GM11168 (cell line): ENCODE results near the gene PLEKHG2.

Experiments
- in situ Hi-C: fragments of 300-500 bp; cut with MboI; formaldehyde crosslinking; loops from one replicate; pipeline ENCODE4 v1.12.0; 2022; ENCODE audit warnings: low sequenced_read_pairs; ENCODE audit not compliant: unreplicated experiment

PLEKHG2 gene

DNA sequence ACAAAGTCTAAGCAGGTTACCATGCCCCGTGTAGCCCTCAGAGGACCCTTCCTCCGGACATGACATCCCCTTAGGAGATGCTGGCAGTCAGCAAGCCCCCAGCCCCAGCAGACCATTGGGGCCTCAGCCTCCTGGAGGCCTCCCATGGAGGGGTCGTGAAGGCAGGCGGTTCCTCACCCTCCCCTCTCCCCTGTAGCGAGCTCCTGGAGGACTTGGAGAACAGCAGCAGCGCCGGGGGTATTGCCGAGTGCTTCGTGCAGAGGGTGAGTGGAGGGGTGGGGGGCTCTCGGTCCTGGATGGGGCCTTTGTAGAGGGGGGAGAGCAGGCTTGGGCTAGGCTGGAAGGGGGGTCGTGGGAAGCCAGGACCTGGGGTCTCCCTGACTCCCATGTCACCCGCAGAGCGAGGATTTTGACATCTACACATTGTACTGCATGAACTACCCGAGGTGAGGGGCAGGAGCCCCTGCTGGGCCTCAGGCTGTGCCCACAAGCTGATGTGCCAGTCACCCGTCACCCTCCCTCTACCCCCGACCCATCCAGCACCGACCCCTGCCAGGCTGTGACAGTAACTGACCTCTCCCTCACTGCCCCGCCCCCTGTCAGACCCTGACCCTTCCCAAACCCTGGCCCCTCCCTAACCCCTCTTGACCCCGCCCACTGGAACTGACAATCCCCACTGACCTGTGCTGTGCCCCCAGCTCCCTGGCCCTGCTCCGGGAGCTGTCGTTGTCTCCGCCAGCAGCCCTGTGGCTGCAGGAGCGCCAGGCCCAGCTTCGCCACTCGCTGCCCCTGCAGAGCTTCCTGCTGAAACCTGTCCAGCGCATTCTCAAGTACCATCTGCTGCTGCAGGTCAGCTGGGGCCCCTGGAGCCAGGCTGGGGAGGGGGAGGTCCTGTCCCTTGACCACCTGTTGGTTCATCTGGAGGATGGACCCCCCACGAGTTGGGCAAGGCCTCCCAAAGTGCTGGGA lies 4.0 kb downstream of the PLEKHG2 start:
- in situ Hi-C loops = no loop called here

DNA sequence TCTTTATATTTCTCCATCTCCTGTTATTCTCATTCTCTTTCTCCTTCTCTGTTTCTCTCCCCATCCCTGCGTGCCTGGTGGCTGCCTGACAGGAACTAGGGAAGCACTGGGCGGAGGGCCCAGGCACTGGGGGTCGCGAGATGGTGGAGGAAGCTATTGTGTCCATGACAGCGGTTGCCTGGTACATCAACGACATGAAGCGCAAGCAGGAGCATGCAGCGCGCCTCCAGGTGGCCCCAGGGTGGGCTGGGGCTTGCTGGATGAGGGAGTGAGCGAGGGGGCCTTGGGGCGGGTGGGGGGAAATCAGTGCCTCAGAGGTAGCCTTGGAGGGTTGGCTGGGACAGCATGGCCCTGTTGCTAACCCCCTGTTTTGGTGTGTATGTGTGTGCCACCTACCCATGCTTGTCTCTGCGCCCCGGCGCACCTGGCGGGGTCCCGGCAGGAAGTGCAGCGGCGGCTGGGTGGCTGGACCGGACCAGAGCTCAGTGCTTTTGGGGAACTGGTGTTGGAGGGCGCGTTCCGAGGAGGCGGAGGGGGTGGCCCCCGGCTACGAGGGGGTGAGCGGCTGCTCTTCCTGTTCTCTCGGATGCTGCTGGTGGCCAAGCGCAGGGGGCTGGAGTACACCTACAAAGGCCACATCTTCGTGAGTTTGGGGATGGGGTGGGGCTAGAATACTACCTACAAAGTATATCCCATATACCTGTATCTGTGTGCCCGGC lies 5.2 kb downstream of the PLEKHG2 start:
- in situ Hi-C loops = no loop called here

DNA sequence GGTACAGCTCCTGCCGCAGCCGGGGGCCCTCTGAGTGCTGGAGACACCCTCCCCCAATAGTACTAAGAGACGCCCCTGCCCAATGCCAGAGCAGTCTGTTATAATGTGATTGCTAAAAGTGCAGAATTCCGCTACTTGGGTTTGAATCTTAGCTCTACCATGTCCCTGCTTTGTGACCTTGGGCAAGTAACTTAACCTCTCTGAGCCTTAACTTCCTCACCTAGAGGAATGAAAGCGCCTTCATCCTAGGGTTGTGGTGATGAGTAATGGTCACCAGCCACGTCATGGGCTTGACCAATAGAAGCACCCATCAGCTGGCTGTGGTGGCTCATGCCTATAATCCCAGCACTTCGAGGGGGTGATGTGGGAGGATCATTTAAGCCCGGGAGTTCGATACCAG lies 6.5 kb downstream of the PLEKHG2 start:
- in situ Hi-C loops = no loop called here

- in situ Hi-C loops = no loop called here
Observed at GRCh38 chr19:39420769-39421168, 8.3 kb downstream of the PLEKHG2 start.

DNA sequence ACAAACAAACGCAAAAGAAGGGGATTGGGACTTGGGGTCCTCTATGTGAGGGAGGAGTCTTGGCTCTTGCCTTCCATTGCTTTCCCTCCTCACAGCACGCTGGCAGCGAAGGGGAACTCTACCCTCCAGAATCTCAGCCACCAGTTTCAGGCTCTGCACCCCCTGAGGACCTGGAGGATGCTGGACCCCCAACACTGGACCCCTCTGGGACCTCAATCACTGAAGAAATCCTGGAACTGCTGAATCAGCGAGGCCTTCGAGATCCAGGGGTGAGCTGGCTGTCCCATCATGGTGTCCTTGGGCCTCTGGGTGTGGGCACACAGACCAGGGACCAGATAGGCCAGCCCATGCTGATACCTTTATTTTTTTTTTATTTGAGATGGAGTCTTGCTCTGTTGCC lies 9.6 kb downstream of the PLEKHG2 start:
- in situ Hi-C loops = no loop called here

DNA sequence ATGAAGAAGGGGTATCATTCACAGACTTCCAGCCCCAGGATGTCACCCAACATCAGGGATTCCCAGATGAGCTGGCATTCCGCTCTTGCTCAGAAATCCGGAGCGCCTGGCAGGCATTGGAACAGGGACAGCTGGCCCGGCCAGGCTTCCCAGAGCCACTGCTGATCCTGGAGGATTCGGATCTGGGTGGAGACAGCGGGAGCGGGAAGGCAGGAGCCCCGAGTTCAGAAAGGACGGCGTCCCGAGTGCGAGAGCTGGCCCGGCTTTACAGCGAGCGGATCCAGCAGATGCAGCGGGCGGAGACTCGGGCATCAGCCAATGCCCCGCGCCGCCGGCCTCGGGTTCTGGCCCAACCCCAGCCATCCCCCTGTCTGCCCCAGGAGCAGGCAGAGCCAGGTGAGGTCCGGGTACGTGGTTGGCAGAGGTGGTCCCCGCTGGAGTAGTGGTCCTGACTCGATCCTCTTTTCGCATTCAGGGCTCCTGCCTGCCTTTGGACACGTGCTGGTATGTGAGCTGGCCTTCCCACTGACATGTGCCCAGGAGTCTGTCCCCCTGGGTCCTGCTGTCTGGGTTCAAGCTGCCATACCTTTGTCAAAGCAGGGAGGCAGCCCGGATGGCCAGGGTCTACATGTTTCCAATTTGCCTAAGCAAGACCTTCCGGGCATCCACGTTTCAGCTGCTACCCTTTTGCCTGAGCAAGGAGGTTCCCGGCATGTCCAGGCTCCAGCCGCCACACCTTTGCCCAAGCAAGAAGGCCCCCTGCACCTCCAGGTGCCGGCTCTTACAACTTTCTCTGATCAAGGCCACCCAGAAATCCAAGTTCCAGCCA lies 11.0 kb downstream of the PLEKHG2 start:
- in situ Hi-C loops = no loop called here

- in situ Hi-C loops = no loop called here
Observed at GRCh38 chr19:39424934-39425333, 12.5 kb downstream of the PLEKHG2 start.

- in situ Hi-C loops = no loop called here
Observed at GRCh38 chr19:39425744-39426143, 13.3 kb downstream of the PLEKHG2 start.

- in situ Hi-C loops = no loop called here
Observed at GRCh38 chr19:39426170-39426569, 13.7 kb downstream of the PLEKHG2 start.

- in situ Hi-C loops = no loop called here
Observed at GRCh38 chr19:39427707-39428106, 15.2 kb downstream of the PLEKHG2 start.

GRCh38 chr19:39428283-39429112 lies 16.0 kb downstream of the PLEKHG2 start:
- in situ Hi-C loops = no loop called here

DNA sequence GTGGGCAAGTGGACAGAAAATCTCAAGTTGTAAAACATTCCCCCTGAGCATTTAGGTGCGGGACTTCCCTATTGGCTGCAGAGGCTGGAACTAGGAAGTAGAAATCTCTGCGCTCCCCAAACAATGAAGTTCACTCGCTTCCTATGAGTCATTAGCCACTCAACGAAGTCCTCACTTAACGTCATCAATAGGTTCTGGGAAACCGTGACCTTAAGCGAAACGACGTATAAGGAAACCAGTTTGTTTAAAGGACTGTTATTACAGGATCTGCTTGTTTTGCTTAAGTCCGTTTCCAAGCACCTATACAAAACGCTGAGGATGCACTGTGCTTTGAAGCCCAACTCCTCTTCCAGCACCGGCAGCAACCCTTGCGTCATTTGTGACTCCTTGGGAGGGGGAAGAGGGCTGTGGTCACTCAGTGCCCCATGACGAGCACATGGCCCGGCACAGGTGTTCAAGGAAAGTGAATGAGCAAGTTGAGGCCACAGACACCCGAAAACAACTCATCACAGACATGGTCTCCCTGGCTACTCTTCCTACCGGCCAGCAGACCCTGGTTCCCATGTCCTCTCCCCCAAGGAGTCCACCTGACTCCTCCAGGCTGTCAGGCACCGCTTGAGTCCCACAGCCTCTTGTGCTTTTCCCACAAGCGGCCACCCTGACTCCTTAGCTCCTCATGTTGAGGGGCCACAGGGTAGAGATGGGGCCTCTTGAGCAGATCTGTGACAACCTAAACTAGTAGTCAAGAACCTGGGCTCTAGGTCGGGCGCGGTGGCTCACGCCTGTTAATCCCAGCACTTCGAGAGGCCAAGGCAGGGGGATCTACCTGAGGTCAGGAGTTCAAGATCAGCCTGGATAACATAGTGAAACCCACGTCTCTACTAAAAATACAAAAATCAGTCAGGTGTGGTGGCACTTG lies 18.5 kb downstream of the PLEKHG2 start:
- in situ Hi-C loops = no loop called here

GRCh38 chr19:39432677-39433025 lies 20.2 kb downstream of the PLEKHG2 start:
- in situ Hi-C loops = no loop called here

- in situ Hi-C loops = no loop called here
Observed at GRCh38 chr19:39433480-39434079, 21.1 kb downstream of the PLEKHG2 start.

- in situ Hi-C loops = no loop called here
Observed at GRCh38 chr19:39434123-39435076, 21.9 kb downstream of the PLEKHG2 start.

- in situ Hi-C loops = no loop called here
Observed at GRCh38 chr19:39435499-39436349, 23.3 kb downstream of the PLEKHG2 start, which contains the start of gene RPS16. Gene RPS16 (minus strand): TSS chr19:39435949. CDS start chr19:39435895, 54 bp downstream.
